Raji (cell line): ENCODE measurements around the gene PCSK5.

Experiments
- POLR2A ChIP-seq: IDR thresholded peaks from 2 replicates; pipeline ENCODE4 v1.6.1; 2011; ENCODE audit warnings: low read depth, low read length, control low read depth; ENCODE audit not compliant: insufficient read depth

PCSK5 gene

DNA sequence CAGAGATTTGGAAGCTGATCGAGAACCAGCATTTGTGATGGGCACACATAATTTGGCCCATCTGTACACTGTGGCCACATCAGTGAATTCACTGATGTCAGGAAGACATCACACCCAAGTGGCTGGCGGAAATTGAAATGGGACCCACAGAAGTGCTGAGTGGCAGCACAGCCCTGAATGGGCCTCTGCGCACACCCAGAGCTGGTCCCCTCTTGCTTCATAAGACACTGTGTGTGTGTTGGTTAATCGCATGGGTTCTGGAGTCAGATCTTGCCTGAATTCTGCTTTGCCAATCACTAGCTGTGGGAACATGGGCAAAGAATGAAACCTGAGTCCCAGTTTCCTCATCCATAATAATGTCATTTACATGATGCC is 72.2 kb downstream of the PCSK5 start:
- TF ChIP-seq POLR2A = no peak

GRCh38 chr9:75964427-75964826 is 74.0 kb downstream of the PCSK5 start:
- no peak for TF ChIP-seq POLR2A

- no peak for TF ChIP-seq POLR2A
These were observed 74.8 kb downstream of the PCSK5 start for GRCh38 chr9:75965231-75965630.

GRCh38 chr9:75967556-75967955 is 77.1 kb downstream of the PCSK5 start:
- TF ChIP-seq POLR2A = no peak

GRCh38 chr9:75974016-75974766 is 83.7 kb downstream of the PCSK5 start:
- no peak for TF ChIP-seq POLR2A

DNA sequence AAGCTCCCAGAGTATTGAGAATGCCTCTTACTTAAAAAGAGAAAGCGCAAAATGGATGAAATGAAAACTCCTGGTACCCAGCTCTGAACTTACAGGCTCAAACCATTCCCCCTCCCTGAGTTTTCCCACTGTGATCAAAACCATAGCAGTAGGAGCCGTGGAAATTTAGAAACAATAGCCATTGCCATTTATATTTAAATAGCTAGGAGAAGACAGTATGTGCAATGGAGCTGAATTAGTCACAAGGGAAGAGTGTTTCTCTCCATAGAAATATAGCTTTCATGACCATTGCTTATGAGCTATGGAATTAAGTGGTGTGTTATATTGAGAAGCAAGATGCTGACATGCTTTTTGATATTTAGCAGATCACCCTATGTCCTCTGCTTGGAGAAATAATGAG is 84.6 kb downstream of the PCSK5 start:
- TF ChIP-seq POLR2A = no peak

DNA sequence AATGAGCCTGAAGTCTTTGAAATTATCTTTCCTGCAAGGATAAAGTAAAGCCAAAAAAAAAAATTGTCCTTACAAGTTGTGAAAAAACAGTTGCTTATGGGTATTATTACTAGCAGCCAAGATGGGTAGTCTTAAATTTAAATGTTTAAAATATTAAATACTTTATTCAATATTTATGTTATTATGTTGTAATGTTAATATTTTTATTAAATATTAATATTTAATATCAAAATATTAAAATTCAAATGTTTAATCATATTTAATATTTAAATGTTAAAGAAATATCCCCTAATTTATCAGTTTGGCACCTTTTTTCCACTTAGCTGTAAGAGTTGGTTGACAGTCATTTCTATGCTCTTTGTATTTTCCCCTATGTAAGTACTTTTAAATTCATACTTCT is 86.1 kb downstream of the PCSK5 start:
- no peak for TF ChIP-seq POLR2A

DNA sequence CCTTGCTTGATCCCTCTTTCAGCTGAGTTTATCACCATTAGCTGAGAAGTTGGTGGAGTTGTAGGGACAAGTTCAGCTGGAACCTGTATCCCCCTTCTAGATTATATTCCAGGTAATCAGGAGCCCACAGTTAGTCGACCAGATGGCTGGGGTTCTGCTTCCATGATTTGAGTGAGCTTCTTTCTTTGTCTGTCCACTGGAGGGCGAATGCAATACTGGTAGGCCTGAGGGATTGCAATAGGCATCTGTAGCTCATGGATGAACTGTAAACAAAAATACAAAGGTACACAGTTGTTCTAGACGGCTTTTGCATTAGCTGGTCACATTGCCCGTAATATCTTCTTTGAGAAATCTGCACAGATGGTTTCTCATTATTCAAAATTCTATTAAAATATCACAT is 88.9 kb downstream of the PCSK5 start:
- TF ChIP-seq POLR2A = no peak

GRCh38 chr9:75983319-75984045 is 93.0 kb downstream of the PCSK5 start:
- TF ChIP-seq POLR2A = no peak

GRCh38 chr9:75985515-75985914 is 95.0 kb downstream of the PCSK5 start:
- no peak for TF ChIP-seq POLR2A

- TF ChIP-seq POLR2A = no peak
These were observed 98.2 kb downstream of the PCSK5 start for GRCh38 chr9:75988663-75989062.

DNA sequence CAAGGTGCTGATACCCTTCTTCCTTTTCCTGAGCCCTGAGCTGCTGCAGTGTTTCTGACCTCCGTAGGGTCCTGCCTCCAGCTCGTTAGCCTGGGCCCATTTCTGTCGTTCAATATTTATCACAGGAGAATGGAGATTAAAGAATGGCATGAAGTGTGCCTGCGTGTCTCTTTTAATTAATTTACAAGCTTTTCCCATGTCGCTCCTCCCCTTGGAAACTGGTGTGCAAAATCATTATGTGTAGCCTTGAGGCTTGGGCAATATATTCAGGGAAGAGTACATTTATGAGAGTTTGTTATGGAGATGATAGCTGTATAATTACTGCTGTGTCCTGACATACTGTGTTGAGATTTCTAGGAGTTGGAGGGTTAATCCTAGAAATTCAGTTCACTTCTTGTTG is 99.7 kb downstream of the PCSK5 start:
- no peak for TF ChIP-seq POLR2A

GRCh38 chr9:75990576-75991304 is 100.3 kb downstream of the PCSK5 start:
- TF ChIP-seq POLR2A = no peak

DNA sequence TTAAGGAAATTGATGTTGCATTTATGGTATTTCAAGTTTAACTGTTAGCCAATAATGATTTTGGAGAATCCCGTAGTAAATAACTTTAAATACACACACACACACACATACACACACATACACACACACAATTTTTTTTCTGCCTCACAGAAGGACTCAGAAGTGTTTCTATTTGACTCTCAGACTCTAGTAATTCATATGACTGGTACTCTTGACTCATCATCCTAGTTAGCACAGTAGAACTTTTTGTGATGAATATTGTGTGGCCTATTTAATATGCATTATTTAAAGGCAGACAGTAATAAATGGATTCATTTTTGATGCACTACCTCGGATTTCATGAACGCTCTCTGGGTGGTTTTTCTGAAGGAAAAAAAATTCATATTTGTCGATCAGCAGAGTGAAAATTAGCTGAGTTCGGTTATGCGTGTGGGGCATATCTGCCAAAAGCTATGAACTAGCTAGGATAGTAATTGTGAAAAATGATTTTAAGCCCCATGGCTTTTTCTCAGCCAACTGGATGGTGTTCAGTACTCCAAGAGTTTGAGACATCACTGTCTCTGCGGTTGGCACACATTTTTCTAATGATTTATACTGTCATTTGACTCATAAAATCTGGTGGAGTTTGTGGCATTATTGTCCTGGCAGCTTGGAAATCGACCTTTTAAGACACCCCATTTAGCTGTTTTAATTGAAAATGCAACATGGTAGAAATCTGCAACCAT is 102.2 kb downstream of the PCSK5 start:
- TF ChIP-seq POLR2A = no peak

- TF ChIP-seq POLR2A = no peak
These were observed 103.0 kb downstream of the PCSK5 start for GRCh38 chr9:75993434-75993833.
